Psoas muscle (tissue), 8 donors: ENCODE results near the gene INVS. TPM values are rescaled to one million over a fixed set of nuclear protein-coding genes. Genes with fewer than 3 reads are reported as not detected.

Experiments used
- ATAC-seq, 4 donors: fragments of 200-7000 bp; cut with Tn5 transposase; one replicate each; pipeline ENCODE4 v1.9.1; 2020; ENCODE audit warnings: moderate library complexity in 3 of 4, mild to moderate bottlenecking in 2 of 4
- DNase-seq, 2 donors: peaks; one replicate each; pipeline ENCODE4 v3.0.0-alpha.2; 2020
- H3K27ac ChIP-seq: fragments of 200-600 bp; one replicate; pipeline ENCODE4 v1.8.0; 2022
- H3K27me3 ChIP-seq, 3 donors: fragments of 200-600 bp in 1 of 3; one replicate each; pipeline versions ENCODE4 v1.6.1 to v1.8.0; 2013 to 2022; ENCODE audit warnings: low read length in 2 of 3, mild to moderate bottlenecking in 2 of 3, moderate library complexity in 1 of 3; ENCODE audit not compliant: insufficient read depth in 3 of 3
- H3K36me3 ChIP-seq, 2 donors: fragments of 200-600 bp in 1 of 2; one replicate each; pipeline versions ENCODE4 v1.6.1 to v1.8.0; 2013 to 2022; ENCODE audit warnings: low read depth in 1 of 2, mild to moderate bottlenecking in 1 of 2, moderate library complexity in 1 of 2; ENCODE audit not compliant: insufficient read depth in 1 of 2
- H3K4me1 ChIP-seq: fragments of 200-600 bp; one replicate; pipeline ENCODE4 v1.8.0; 2022
- H3K4me3 ChIP-seq: fragments of 200-600 bp; one replicate; pipeline ENCODE4 v1.8.0; 2022; ENCODE audit warnings: mild to moderate bottlenecking
- H3K9me3 ChIP-seq: fragments of 200-600 bp; one replicate; pipeline ENCODE4 v1.8.0; 2022
- WGBS, 3 donors: extraction: QIAGEN DNeasy Blood & Tissue Kit; methylation state at CpG; one replicate each; pipeline versions ENCODE4 v1.1.6 to v1.1.7; 2013; 5-methylcytosine and 5-hydroxymethylcytosine counted together
- intact Hi-C, 2 donors: fragments of 100-400 bp; cut with DNase I; formaldehyde crosslinking; loops; one replicate each; pipeline versions ENCODE4 v1.11.0 to v1.14.2; 2022
- polyA plus RNA-seq, 3 donors: library from polyadenylated mRNA; stranded (reverse); fragments of 200-250 nt; gene quantifications; one replicate each; pipeline ENCODE4 v1.2.3, GENCODE V29; 2013
- total RNA-seq, 4 donors: library from RNA; stranded (reverse); fragmentation: NEBNext Ultra II Directional in 2 of 4; extraction: Animal tissue kit (Norgen Biotek cat#: 25700) in 2 of 4; gene quantifications; one replicate each; pipeline versions ENCODE4 v1.2.1 to v1.2.4, GENCODE V29; 2021 to 2023
- TF ChIP-seq, protein P1 (sequence below): fragments of 200-600 bp; IDR thresholded peaks from one replicate; pipeline ENCODE4 v1.8.0; 2022; ENCODE audit warnings: antibody characterized with exemption
- donor health status: healthy with polysubstance abuse.
- donor health status: DM: no; HTN: no; CAD: no; lungs with moderate emphysema.
- donor health status: Bipolar disorder and iron deficiency.
- donor health status: healthy.
- donor health status: DM: yes; HTN: yes; CAD: no.
- donor health status: DM: no; HTN: no; CAD: no.
- donor health status: DM: no; HTN: no; CAD: no.
- donor health status: DM: yes; HTN: yes; CAD: no.

Gene INVS
- total and polyA plus RNA-seq, 7 donors, result 1.6 to 7.3 (median 5.7) TPM

GRCh38 chr9:100346836-100347235 is 247.8 kb downstream of the INVS start:
- Histone ChIP-seq H3K4me3 (no peak overlapping the region), H3K9me3 (no peaks in the 10 kb centered on the region), H3K36me3 (peaks cover 0 to 23% of the 10 kb centered on the region in 2 donors), H3K27me3 (no peaks in the 10 kb centered on the region), H3K27ac (no peak overlapping the region), H3K4me1 (peaks cover 38% of the 10 kb centered on the region)
- WGBS, 3 donors, result 38 to 63% (median 49%) methylated on average over 3 of the region's 3 CpGs
- DNase-seq, result no peak
- intact Hi-C loops, result no loop called here
- peak; percentile 36 to 83 (median 81) for ATAC-seq
- TF ChIP-seq, protein P1, sequence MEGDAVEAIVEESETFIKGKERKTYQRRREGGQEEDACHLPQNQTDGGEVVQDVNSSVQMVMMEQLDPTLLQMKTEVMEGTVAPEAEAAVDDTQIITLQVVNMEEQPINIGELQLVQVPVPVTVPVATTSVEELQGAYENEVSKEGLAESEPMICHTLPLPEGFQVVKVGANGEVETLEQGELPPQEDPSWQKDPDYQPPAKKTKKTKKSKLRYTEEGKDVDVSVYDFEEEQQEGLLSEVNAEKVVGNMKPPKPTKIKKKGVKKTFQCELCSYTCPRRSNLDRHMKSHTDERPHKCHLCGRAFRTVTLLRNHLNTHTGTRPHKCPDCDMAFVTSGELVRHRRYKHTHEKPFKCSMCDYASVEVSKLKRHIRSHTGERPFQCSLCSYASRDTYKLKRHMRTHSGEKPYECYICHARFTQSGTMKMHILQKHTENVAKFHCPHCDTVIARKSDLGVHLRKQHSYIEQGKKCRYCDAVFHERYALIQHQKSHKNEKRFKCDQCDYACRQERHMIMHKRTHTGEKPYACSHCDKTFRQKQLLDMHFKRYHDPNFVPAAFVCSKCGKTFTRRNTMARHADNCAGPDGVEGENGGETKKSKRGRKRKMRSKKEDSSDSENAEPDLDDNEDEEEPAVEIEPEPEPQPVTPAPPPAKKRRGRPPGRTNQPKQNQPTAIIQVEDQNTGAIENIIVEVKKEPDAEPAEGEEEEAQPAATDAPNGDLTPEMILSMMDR, result no peak

GRCh38 chr9:100350188-100350587 is 251.1 kb downstream of the INVS start:
- Histone ChIP-seq H3K9me3 (no peaks in the 10 kb centered on the region), H3K4me1 (peaks cover 44% of the 10 kb centered on the region), H3K27me3 (no peaks in the 10 kb centered on the region), H3K36me3 (peaks cover 0 to 21% of the 10 kb centered on the region in 2 donors), H3K4me3 (no peak overlapping the region), H3K27ac (no peak overlapping the region)
- TF ChIP-seq, protein P1, result no peak
- intact Hi-C loops, result loop anchor here in 1 of 2 donors (5.0 kb wide), 4 partner anchors 62 to 1047 kb away; partner anchors contain the start of genes MRPL50, MSANTD3 and ZNF189
- DNase-seq, result no peak
- no peak for ATAC-seq
- 90 to 100% (median 92%) methylated on average over 1 of the region's 1 CpG for WGBS, 3 donors

Other genes with a start within 250 kb of the INVS start
- 10 to 100 TPM; 19.6 to 31.1 (median 28.5) TPM for gene STX17, start 192.6 kb upstream of the INVS start, total RNA-seq
- 10 to 100 TPM in 1 of 3 donors, 1 to 10 TPM in 2; 5.2 to 19.4 (median 8.8) TPM for gene STX17, start 192.6 kb upstream of the INVS start, polyA plus RNA-seq
- gene ERP44, start 243 bp upstream of the INVS start, total RNA-seq, result 10 to 100 TPM in 2 of 4 donors, 1 to 10 TPM in 2; 7.5 to 12.1 (median 9.9) TPM
- 10 to 100 TPM; 10.9 to 14.3 (median 10.9) TPM for gene ERP44, start 243 bp upstream of the INVS start, polyA plus RNA-seq